ENCODE measurements around the gene PRRG2. TPM values are rescaled to one million over a fixed set of nuclear protein-coding genes. Genes with fewer than 3 reads are reported as not detected.
"Not testable (repeated sequence)": the region's sequence is repeated elsewhere in the genome, so short reads cannot be mapped to it uniquely, and the experiment has no call there.

The PRRG2 gene
- total and polyA plus RNA-seq, 2 donors, result 2.2 to 5.5 TPM

- H3K27me3 ChIP-seq (ENCODE audit: control insufficient read depth in 2 of 2, insufficient read depth in 1 of 2, low read length in 1 of 2), result no peaks in the 10 kb centered on the region
- WGBS, result 96% methylated on average over 27 of the region's 27 CpGs
- no peak overlapping the region for H3K27ac ChIP-seq (ENCODE audit: low read depth in 1 of 2, low read length in 1 of 2)
- no peaks in the 10 kb centered on the region for H3K4me1 ChIP-seq (ENCODE audit: control insufficient read depth in 2 of 2, insufficient read depth in 2 of 2, low read length in 2 of 2)
- peaks cover 53 to 62% of the 10 kb centered on the region in 2 donors for H3K36me3 ChIP-seq (ENCODE audit: control insufficient read depth in 2 of 2, insufficient read depth in 2 of 2, low read length in 1 of 2)
- H3K9me3 ChIP-seq (ENCODE audit: control insufficient read depth in 2 of 2, insufficient read depth in 1 of 2, low read length in 1 of 2), result no peaks in the 10 kb centered on the region
- no peak overlapping the region for H3K4me3 ChIP-seq (ENCODE audit: low read length in 2 of 2)
- DNase-seq (ENCODE audit: low read depth in 6 of 9, low spot score in 9 of 9), result no peak
Observed at GRCh38 chr19:49624967-49625910, 44.1 kb downstream of the PRRG2 start.

GRCh38 chr19:49626226-49626625, 45.1 kb downstream of the PRRG2 start:
- H3K4me3 ChIP-seq (ENCODE audit: low read length in 2 of 2), result no peak overlapping the region
- no peaks in the 10 kb centered on the region for H3K27me3 ChIP-seq (ENCODE audit: control insufficient read depth in 2 of 2, insufficient read depth in 1 of 2, low read length in 1 of 2)
- no peaks in the 10 kb centered on the region for H3K4me1 ChIP-seq (ENCODE audit: control insufficient read depth in 2 of 2, insufficient read depth in 2 of 2, low read length in 2 of 2)
- no peak for DNase-seq (ENCODE audit: low read depth in 6 of 9, low spot score in 9 of 9)
- H3K9me3 ChIP-seq (ENCODE audit: control insufficient read depth in 2 of 2, insufficient read depth in 1 of 2, low read length in 1 of 2), result no peaks in the 10 kb centered on the region
- H3K27ac ChIP-seq (ENCODE audit: low read depth in 1 of 2, low read length in 1 of 2), result no peak overlapping the region
- 97% methylated on average over 11 of the region's 11 CpGs for WGBS
- H3K36me3 ChIP-seq (ENCODE audit: control insufficient read depth in 2 of 2, insufficient read depth in 2 of 2, low read length in 1 of 2), result peaks cover 48 to 52% of the 10 kb centered on the region in 2 donors

- H3K27me3 ChIP-seq (ENCODE audit: control insufficient read depth in 2 of 2, insufficient read depth in 1 of 2, low read length in 1 of 2), result peaks cover 0 to 1% of the 10 kb centered on the region in 2 donors
- peaks cover 31 to 32% of the 10 kb centered on the region in 2 donors for H3K36me3 ChIP-seq (ENCODE audit: control insufficient read depth in 2 of 2, insufficient read depth in 2 of 2, low read length in 1 of 2)
- no peak overlapping the region for H3K27ac ChIP-seq (ENCODE audit: low read depth in 1 of 2, low read length in 1 of 2)
- no peaks in the 10 kb centered on the region for H3K9me3 ChIP-seq (ENCODE audit: control insufficient read depth in 2 of 2, insufficient read depth in 1 of 2, low read length in 1 of 2)
- DNase-seq (ENCODE audit: low read depth in 6 of 9, low spot score in 9 of 9), result no peak
- 98% methylated on average over 9 of the region's 9 CpGs for WGBS
- H3K4me1 ChIP-seq (ENCODE audit: control insufficient read depth in 2 of 2, insufficient read depth in 2 of 2, low read length in 2 of 2), result no peaks in the 10 kb centered on the region
- H3K4me3 ChIP-seq (ENCODE audit: low read length in 2 of 2), result no peak overlapping the region
Observed at GRCh38 chr19:49629659-49630058, 48.5 kb downstream of the PRRG2 start.

GRCh38 chr19:49631014-49631588, 50.0 kb downstream of the PRRG2 start:
- peaks cover 0 to 15% of the 10 kb centered on the region in 2 donors for H3K27me3 ChIP-seq (ENCODE audit: control insufficient read depth in 2 of 2, insufficient read depth in 1 of 2, low read length in 1 of 2)
- peaks cover 18 to 22% of the 10 kb centered on the region in 2 donors for H3K36me3 ChIP-seq (ENCODE audit: control insufficient read depth in 2 of 2, insufficient read depth in 2 of 2, low read length in 1 of 2)
- H3K4me1 ChIP-seq (ENCODE audit: control insufficient read depth in 2 of 2, insufficient read depth in 2 of 2, low read length in 2 of 2), result peaks cover 0 to 7% of the 10 kb centered on the region in 2 donors
- H3K4me3 ChIP-seq (ENCODE audit: low read length in 2 of 2), result no peak overlapping the region
- WGBS, result 80% methylated on average over 9 of the region's 9 CpGs
- DNase-seq (ENCODE audit: low read depth in 6 of 9, low spot score in 9 of 9), result no peak
- H3K9me3 ChIP-seq (ENCODE audit: control insufficient read depth in 2 of 2, insufficient read depth in 1 of 2, low read length in 1 of 2), result no peaks in the 10 kb centered on the region
- no peak overlapping the region for H3K27ac ChIP-seq (ENCODE audit: low read depth in 1 of 2, low read length in 1 of 2)

- DNase-seq (ENCODE audit: low read depth in 6 of 9, low spot score in 9 of 9), result no peak
- Histone ChIP-seq H3K9me3 (ENCODE audit: control insufficient read depth in 2 of 2, insufficient read depth in 1 of 2, low read length in 1 of 2) (no peaks in the 10 kb centered on the region), H3K27me3 (ENCODE audit: control insufficient read depth in 2 of 2, insufficient read depth in 1 of 2, low read length in 1 of 2) (peaks cover 0 to 21% of the 10 kb centered on the region in 2 donors), H3K27ac (ENCODE audit: low read depth in 1 of 2, low read length in 1 of 2) (no peak overlapping the region), H3K4me1 (ENCODE audit: control insufficient read depth in 2 of 2, insufficient read depth in 2 of 2, low read length in 2 of 2) (peaks cover 0 to 7% of the 10 kb centered on the region in 2 donors), H3K4me3 (ENCODE audit: low read length in 2 of 2) (no peak overlapping the region), H3K36me3 (ENCODE audit: control insufficient read depth in 2 of 2, insufficient read depth in 2 of 2, low read length in 1 of 2) (peaks cover 12 to 16% of the 10 kb centered on the region in 2 donors)
- WGBS, result 97% methylated on average over 19 of the region's 19 CpGs
Observed at GRCh38 chr19:49631610-49632192, 50.6 kb downstream of the PRRG2 start.

GRCh38 chr19:49632576-49632975, 51.5 kb downstream of the PRRG2 start:
- Histone ChIP-seq H3K27ac (ENCODE audit: low read depth in 1 of 2, low read length in 1 of 2) (no peak overlapping the region), H3K4me3 (ENCODE audit: low read length in 2 of 2) (no peak overlapping the region), H3K4me1 (ENCODE audit: control insufficient read depth in 2 of 2, insufficient read depth in 2 of 2, low read length in 2 of 2) (peaks cover 0 to 7% of the 10 kb centered on the region in 2 donors), H3K36me3 (ENCODE audit: control insufficient read depth in 2 of 2, insufficient read depth in 2 of 2, low read length in 1 of 2) (peaks cover 4 to 7% of the 10 kb centered on the region in 2 donors), H3K27me3 (ENCODE audit: control insufficient read depth in 2 of 2, insufficient read depth in 1 of 2, low read length in 1 of 2) (peaks cover 0 to 29% of the 10 kb centered on the region in 2 donors), H3K9me3 (ENCODE audit: control insufficient read depth in 2 of 2, insufficient read depth in 1 of 2, low read length in 1 of 2) (no peaks in the 10 kb centered on the region)
- 98% methylated on average over 5 of the region's 5 CpGs for WGBS
- DNase-seq (ENCODE audit: low read depth in 6 of 9, low spot score in 9 of 9), result no peak

- not testable (repeated sequence) for H3K4me3 ChIP-seq (ENCODE audit: low read length in 2 of 2); H3K9me3 ChIP-seq (ENCODE audit: control insufficient read depth in 2 of 2, insufficient read depth in 1 of 2, low read length in 1 of 2); H3K4me1 ChIP-seq (ENCODE audit: control insufficient read depth in 2 of 2, insufficient read depth in 2 of 2, low read length in 2 of 2); H3K27ac ChIP-seq (ENCODE audit: low read depth in 1 of 2, low read length in 1 of 2); H3K36me3 ChIP-seq (ENCODE audit: control insufficient read depth in 2 of 2, insufficient read depth in 2 of 2, low read length in 1 of 2); DNase-seq (ENCODE audit: low read depth in 6 of 9, low spot score in 9 of 9)
- peaks cover 2 to 35% of the 10 kb centered on the region in 2 donors for H3K27me3 ChIP-seq (ENCODE audit: control insufficient read depth in 2 of 2, insufficient read depth in 1 of 2, low read length in 1 of 2)
- WGBS, result 95% methylated on average over 9 of the region's 9 CpGs
Observed at GRCh38 chr19:49633273-49633672, 52.2 kb downstream of the PRRG2 start.

GRCh38 chr19:49635530-49636232, 54.6 kb downstream of the PRRG2 start:
- Histone ChIP-seq H3K27ac (ENCODE audit: low read depth in 1 of 2, low read length in 1 of 2) (peak overlapping the region; percentile 15 to 46), H3K4me1 (ENCODE audit: control insufficient read depth in 2 of 2, insufficient read depth in 2 of 2, low read length in 2 of 2) (peaks cover under 1 to 26% of the 10 kb centered on the region in 2 donors), H3K9me3 (ENCODE audit: control insufficient read depth in 2 of 2, insufficient read depth in 1 of 2, low read length in 1 of 2) (no peaks in the 10 kb centered on the region), H3K4me3 (ENCODE audit: low read length in 2 of 2) (no peak overlapping the region), H3K36me3 (ENCODE audit: control insufficient read depth in 2 of 2, insufficient read depth in 2 of 2, low read length in 1 of 2) (no peaks in the 10 kb centered on the region), H3K27me3 (ENCODE audit: control insufficient read depth in 2 of 2, insufficient read depth in 1 of 2, low read length in 1 of 2) (peaks cover 7 to 51% of the 10 kb centered on the region in 2 donors)
- WGBS, result 81% methylated on average over 24 of the region's 24 CpGs
- peak in 1 of 9 donors; percentile 24 for DNase-seq (ENCODE audit: low read depth in 6 of 9, low spot score in 9 of 9)
